ENCODE results near the gene GNS. TPM values are rescaled to one million over a fixed set of nuclear protein-coding genes. Genes with fewer than 3 reads are reported as not detected.

Gene GNS
- total RNA-seq, 1 donor from 2014 or later = 76.7 TPM

DNA sequence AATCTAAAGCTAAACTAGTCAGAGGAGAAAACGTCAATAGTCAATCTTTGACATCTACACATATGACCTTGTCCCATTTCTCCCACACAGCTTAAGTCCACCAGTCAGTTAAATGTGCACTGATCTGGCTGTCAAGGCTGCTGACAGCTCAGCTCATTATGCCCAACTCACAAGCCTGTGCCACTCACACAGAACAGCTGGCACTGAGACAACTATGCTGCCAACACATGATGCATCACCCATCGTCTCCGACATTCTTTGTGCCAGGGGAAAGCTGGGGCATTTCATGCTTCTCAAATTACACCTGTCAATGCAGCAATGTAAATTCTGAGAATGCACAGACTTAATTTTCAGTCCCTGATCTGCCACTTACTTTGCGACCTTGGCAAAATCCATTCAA lies 25.3 kb downstream of the GNS start:
- Mint-ChIP-seq H3K27me3 (no peaks in the 10 kb centered on the region), H3K4me3 (no peak overlapping the region), H3K9me3 (no peaks in the 10 kb centered on the region), H3K27ac (no peak overlapping the region), H3K4me1 (ENCODE audit: unreplicated experiment) (peaks cover 10% of the 10 kb centered on the region), H3K36me3 (peaks cover 36% of the 10 kb centered on the region)
- no peak for DNase-seq (ENCODE audit: extremely low spot score, unreplicated experiment)
- no peak for TF ChIP-seq CTCF (conservative IDR thresholded peaks at IDR 0.05)

GRCh38 chr12:64731683-64732082 lies 27.5 kb downstream of the GNS start:
- no peak for DNase-seq (ENCODE audit: extremely low spot score, unreplicated experiment)
- H3K27ac Mint-ChIP-seq = no peak overlapping the region
- no peaks in the 10 kb centered on the region for H3K27me3 Mint-ChIP-seq
- peaks cover 10% of the 10 kb centered on the region for H3K4me1 Mint-ChIP-seq (ENCODE audit: unreplicated experiment)
- H3K9me3 Mint-ChIP-seq = no peaks in the 10 kb centered on the region
- no peak overlapping the region for H3K4me3 Mint-ChIP-seq
- TF ChIP-seq CTCF (conservative IDR thresholded peaks at IDR 0.05) = no peak
- H3K36me3 Mint-ChIP-seq = peaks cover 27% of the 10 kb centered on the region

GRCh38 chr12:64730588-64730969 lies 28.6 kb downstream of the GNS start:
- no peak for DNase-seq (ENCODE audit: extremely low spot score, unreplicated experiment)
- peaks cover 28% of the 10 kb centered on the region for H3K36me3 Mint-ChIP-seq
- no peaks in the 10 kb centered on the region for H3K9me3 Mint-ChIP-seq
- H3K27me3 Mint-ChIP-seq = no peaks in the 10 kb centered on the region
- peaks cover 10% of the 10 kb centered on the region for H3K4me1 Mint-ChIP-seq (ENCODE audit: unreplicated experiment)
- H3K4me3 Mint-ChIP-seq = no peak overlapping the region
- TF ChIP-seq CTCF (conservative IDR thresholded peaks at IDR 0.05) = no peak
- H3K27ac Mint-ChIP-seq = peak overlapping the region; percentile 71

GRCh38 chr12:64729909-64730587 lies 29.2 kb downstream of the GNS start:
- H3K27ac Mint-ChIP-seq = peak overlapping the region; percentile 71
- no peaks in the 10 kb centered on the region for H3K9me3 Mint-ChIP-seq
- peaks cover 28% of the 10 kb centered on the region for H3K36me3 Mint-ChIP-seq

DNA sequence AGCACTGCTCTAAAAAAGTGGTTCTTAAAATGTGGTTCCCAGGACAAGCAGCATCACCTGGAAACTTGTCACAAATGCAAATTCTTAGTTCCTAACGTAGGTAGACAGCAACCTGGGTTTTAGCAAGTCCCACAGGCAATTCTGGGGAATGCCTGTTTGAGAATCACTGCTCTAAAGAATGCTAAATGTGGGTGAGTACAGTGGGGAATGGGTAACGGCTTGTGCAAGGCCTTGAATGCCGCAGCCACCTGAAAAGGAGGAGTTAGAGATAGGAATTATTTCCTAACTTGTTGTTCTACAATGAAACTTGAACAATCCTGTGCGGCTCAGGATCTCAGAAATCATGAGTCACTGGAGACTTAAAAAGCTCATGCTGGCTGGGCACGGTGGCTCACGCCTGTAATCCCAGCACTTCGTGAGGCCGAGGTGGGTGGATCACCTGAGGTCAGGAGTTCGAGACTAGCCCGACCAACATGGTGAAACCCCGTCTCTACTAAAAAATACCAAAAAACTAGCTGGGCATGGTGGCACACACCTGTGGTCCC lies 34.9 kb downstream of the GNS start:
- no peak for TF ChIP-seq CTCF (conservative IDR thresholded peaks at IDR 0.05)
- Mint-ChIP-seq H3K9me3 (no peaks in the 10 kb centered on the region), H3K4me1 (ENCODE audit: unreplicated experiment) (no peaks in the 10 kb centered on the region), H3K27me3 (no peaks in the 10 kb centered on the region), H3K27ac (no peak overlapping the region), H3K4me3 (no peak overlapping the region), H3K36me3 (peaks cover 30% of the 10 kb centered on the region)
- DNase-seq (ENCODE audit: extremely low spot score, unreplicated experiment) = no peak

More at GRCh38 chr12:64729909-64730587, 29.2 kb downstream of the GNS start:
- Mint-ChIP-seq H3K4me3 (no peak overlapping the region), H3K27me3 (no peaks in the 10 kb centered on the region), H3K4me1 (ENCODE audit: unreplicated experiment) (peaks cover 10% of the 10 kb centered on the region)
- TF ChIP-seq CTCF (conservative IDR thresholded peaks at IDR 0.05) = no peak
- DNase-seq (ENCODE audit: extremely low spot score, unreplicated experiment) = no peak

All from type B pancreatic cell (in vitro differentiated cells).